ENCODE measurements around the gene PTK6. TPM values are rescaled to one million over a fixed set of nuclear protein-coding genes. Genes with fewer than 3 reads are reported as not detected.

The PTK6 gene
- total RNA-seq, 2 donors from 2014 or later, result 0.56 TPM; not detected in 1

GRCh38 chr20:63493563-63494020, 43.6 kb downstream of the PTK6 start:
- Histone ChIP-seq H3K36me3 (no peaks in the 10 kb centered on the region), H3K4me3 (no peak overlapping the region), H3K9me3 (no peaks in the 10 kb centered on the region), H3K4me1 (ENCODE audit: control insufficient read depth in 1 of 2, low read depth in 2 of 2) (peaks cover 5 to 19% of the 10 kb centered on the region in 2 donors), H3K27me3 (replicated peaks; ENCODE audit: insufficient read depth) (no peaks in the 10 kb centered on the region), H3K27ac (no peak overlapping the region)
- no peak for DNase-seq (ENCODE audit: low spot score)
- no peak for TF ChIP-seq CTCF (IDR thresholded peaks at IDR 0.05)
- no peak for ATAC-seq (ENCODE audit: insufficient number of reproducible peaks, low FRiP score, low read depth)

GRCh38 chr20:63492982-63493381, 44.2 kb downstream of the PTK6 start:
- TF ChIP-seq CTCF (IDR thresholded peaks at IDR 0.05), result no peak
- Histone ChIP-seq H3K4me1 (ENCODE audit: control insufficient read depth in 1 of 2, low read depth in 2 of 2) (peaks cover under 1 to 15% of the 10 kb centered on the region in 2 donors), H3K36me3 (no peaks in the 10 kb centered on the region), H3K4me3 (no peak overlapping the region), H3K9me3 (no peaks in the 10 kb centered on the region), H3K27ac (no peak overlapping the region), H3K27me3 (replicated peaks; ENCODE audit: insufficient read depth) (no peaks in the 10 kb centered on the region)
- DNase-seq (ENCODE audit: low spot score) (no peak), ATAC-seq (ENCODE audit: insufficient number of reproducible peaks, low FRiP score, low read depth) (no peak)

GRCh38 chr20:63492518-63492917, 44.7 kb downstream of the PTK6 start:
- no peak for TF ChIP-seq CTCF (IDR thresholded peaks at IDR 0.05)

GRCh38 chr20:63491635-63492230, 45.4 kb downstream of the PTK6 start:
- Histone ChIP-seq H3K27me3 (replicated peaks; ENCODE audit: insufficient read depth) (peaks cover 7% of the 10 kb centered on the region), H3K4me3 (no peak overlapping the region), H3K4me1 (ENCODE audit: control insufficient read depth in 1 of 2, low read depth in 2 of 2) (peaks cover 0 to 6% of the 10 kb centered on the region in 2 donors), H3K36me3 (no peaks in the 10 kb centered on the region), H3K27ac (no peak overlapping the region), H3K9me3 (no peaks in the 10 kb centered on the region)
- DNase-seq (ENCODE audit: low spot score) (no peak), ATAC-seq (ENCODE audit: insufficient number of reproducible peaks, low FRiP score, low read depth) (no peak)
- TF ChIP-seq CTCF (IDR thresholded peaks at IDR 0.05), result no peak

More at GRCh38 chr20:63492518-63492917, 44.7 kb downstream of the PTK6 start:
- ATAC-seq (ENCODE audit: insufficient number of reproducible peaks, low FRiP score, low read depth), result no peak
- Histone ChIP-seq H3K4me1 (ENCODE audit: control insufficient read depth in 1 of 2, low read depth in 2 of 2) (peaks cover 0 to 11% of the 10 kb centered on the region in 2 donors), H3K4me3 (no peak overlapping the region), H3K27ac (no peak overlapping the region), H3K9me3 (no peaks in the 10 kb centered on the region), H3K36me3 (no peaks in the 10 kb centered on the region), H3K27me3 (replicated peaks; ENCODE audit: insufficient read depth) (peaks cover 4% of the 10 kb centered on the region)
- no peak for DNase-seq (ENCODE audit: low spot score)

- TF ChIP-seq CTCF (IDR thresholded peaks at IDR 0.05), result no peak
- Histone ChIP-seq H3K4me3 (no peak overlapping the region), H3K27ac (no peak overlapping the region), H3K36me3 (no peaks in the 10 kb centered on the region), H3K9me3 (no peaks in the 10 kb centered on the region), H3K27me3 (replicated peaks; ENCODE audit: insufficient read depth) (peaks cover 7% of the 10 kb centered on the region), H3K4me1 (ENCODE audit: control insufficient read depth in 1 of 2, low read depth in 2 of 2) (no peaks in the 10 kb centered on the region)
- DNase-seq (ENCODE audit: low spot score) (no peak), ATAC-seq (ENCODE audit: insufficient number of reproducible peaks, low FRiP score, low read depth) (no peak)
Measured at GRCh38 chr20:63491078-63491477, 46.1 kb downstream of the PTK6 start.
